PC-9 (cell line): ENCODE results near the gene PEAK3.

Experiments used
- CTCF ChIP-seq: fragments of 200-600 bp; sonication (generic); conservative IDR thresholded peaks from 2 replicates; pipeline ENCODE4 v1.6.1; 2017; ENCODE audit warnings: mixed run types, antibody characterized with exemption, mild to moderate bottlenecking, moderate library complexity
- EZH2 ChIP-seq: fragments of 200-600 bp; sonication (generic); IDR thresholded peaks from 2 replicates; pipeline ENCODE4 v1.8.0; 2017; ENCODE audit warnings: antibody characterized with exemption, low read depth

DNA sequence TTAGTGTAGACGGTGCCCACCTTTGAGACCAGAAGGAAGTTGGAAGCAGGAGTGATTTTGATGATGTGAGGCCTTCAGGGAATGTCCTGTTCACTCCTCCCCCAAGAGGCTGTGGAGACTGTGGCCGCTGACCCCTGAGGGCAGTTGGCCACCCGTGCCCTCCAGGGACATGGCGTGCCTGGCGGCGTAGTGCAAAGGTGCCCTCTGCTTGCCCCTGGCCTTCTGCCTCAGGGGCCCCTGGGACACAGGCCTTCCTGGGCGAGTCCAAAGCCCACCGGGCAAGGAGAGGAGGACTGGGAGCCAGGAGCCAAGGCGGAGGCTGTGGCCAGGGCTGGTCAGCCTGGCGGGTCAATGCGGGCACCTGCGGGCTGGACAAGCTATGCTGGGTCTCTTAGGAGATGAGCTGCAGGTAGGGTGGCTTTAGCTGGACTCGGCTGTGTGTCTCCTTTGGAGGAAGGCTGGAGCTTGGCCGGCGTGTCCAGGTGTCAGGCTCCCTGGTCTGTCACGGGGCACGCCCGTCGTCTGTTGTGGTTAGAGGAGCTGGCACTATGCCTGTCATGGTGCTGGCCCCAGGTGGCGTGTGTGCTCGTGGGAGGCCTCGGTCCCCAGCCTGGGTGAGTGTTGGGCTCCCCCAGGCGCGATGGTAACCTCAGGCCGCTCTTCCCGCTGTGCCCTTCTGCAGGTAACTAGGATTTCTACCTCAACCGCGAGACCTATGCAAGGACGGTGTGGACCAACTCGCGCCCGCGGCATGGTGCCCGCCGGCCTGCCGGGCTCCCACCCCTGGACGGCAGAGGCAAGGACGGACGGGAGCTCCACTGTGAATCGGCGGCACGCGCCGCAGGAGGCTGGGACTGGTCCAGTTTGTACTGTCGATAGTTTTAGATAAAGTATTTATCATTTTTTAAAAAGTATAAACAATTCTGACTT is 52.6 kb downstream of the PEAK3 start:
- TF ChIP-seq CTCF (no peak), EZH2 (no peak)
